PC-9 (cell line): ENCODE results near the gene TBX2.

Source experiments
- CTCF ChIP-seq: fragments of 200-600 bp; sonication (generic); conservative IDR thresholded peaks from 2 replicates; pipeline ENCODE4 v1.6.1; 2017; ENCODE audit warnings: mixed run types, antibody characterized with exemption, mild to moderate bottlenecking, moderate library complexity
- EZH2 ChIP-seq: fragments of 200-600 bp; sonication (generic); IDR thresholded peaks from 2 replicates; pipeline ENCODE4 v1.8.0; 2017; ENCODE audit warnings: antibody characterized with exemption, low read depth

- TF ChIP-seq CTCF (no peak), EZH2 (no peak)
Observed at GRCh38 chr17:61436273-61436672, 36.6 kb downstream of the TBX2 start.
